ENCODE data around the gene SLC43A2. TPM values are rescaled to one million over a fixed set of nuclear protein-coding genes. Genes with fewer than 3 reads are reported as not detected.
A peak's percentile ranks its signal among the peaks of the same experiment; 100 is the strongest.
"Not testable (repeated sequence)": the region's sequence is repeated elsewhere in the genome, so short reads cannot be mapped to it uniquely, and the experiment has no call there.

Gene SLC43A2
- 6.8 TPM for total RNA-seq
- polyA plus RNA-seq: 19.6 TPM

- WGBS: under 1% methylated on average over 95 of the region's 95 CpGs
- Histone ChIP-seq H3K27ac (ENCODE audit: low read depth) (peak within 1 kb of the TSS; percentile 85), H3K36me3 (ENCODE audit: insufficient read depth) (no peaks in the 10 kb centered on the region), H3K4me3 (ENCODE audit: low read depth, low read length) (peak within 1 kb of the TSS; percentile 48), H3K4me1 (ENCODE audit: insufficient read depth) (no peaks in the 10 kb centered on the region)
- no peak for DNase-seq (ENCODE audit: extremely low spot score)
Measured at GRCh38 chr17:1627982-1628855, at the start of gene SLC43A2. TSS of gene SLC43A2 (minus strand) at chr17:1628834. CDS start at chr17:1627874, 960 bp downstream.

- Histone ChIP-seq H3K4me3 (ENCODE audit: low read depth, low read length) (no peak overlapping the region), H3K4me1 (ENCODE audit: insufficient read depth) (no peaks in the 10 kb centered on the region), H3K27ac (ENCODE audit: low read depth) (no peak overlapping the region), H3K36me3 (ENCODE audit: insufficient read depth) (peaks cover 34% of the 10 kb centered on the region)
- 93% methylated on average over 13 of the region's 13 CpGs for WGBS
- DNase-seq (ENCODE audit: extremely low spot score): no peak
Measured at GRCh38 chr17:1676401-1676800, 47.8 kb upstream of the SLC43A2 start.

- 92% methylated on average over 26 of the region's 26 CpGs for whole genome bisulfite sequencing
Measured at GRCh38 chr17:1673041-1673785, 44.6 kb upstream of the SLC43A2 start.

GRCh38 chr17:1663934-1664333, 35.3 kb upstream of the SLC43A2 start:
- not testable (repeated sequence) for H3K4me1 ChIP-seq (ENCODE audit: insufficient read depth); H3K4me3 ChIP-seq (ENCODE audit: low read depth, low read length); DNase-seq (ENCODE audit: extremely low spot score); H3K27ac ChIP-seq (ENCODE audit: low read depth)
- 93% methylated on average over 5 of the region's 5 CpGs for WGBS
- H3K36me3 ChIP-seq (ENCODE audit: insufficient read depth): peaks cover 15% of the 10 kb centered on the region

More at GRCh38 chr17:1673041-1673785, 44.6 kb upstream of the SLC43A2 start:
- no peak overlapping the region for H3K4me3 ChIP-seq (ENCODE audit: low read depth, low read length)
- H3K36me3 ChIP-seq (ENCODE audit: insufficient read depth): peaks cover 33% of the 10 kb centered on the region
- H3K27ac ChIP-seq (ENCODE audit: low read depth): no peak overlapping the region
- no peak for DNase-seq (ENCODE audit: extremely low spot score)
- H3K4me1 ChIP-seq (ENCODE audit: insufficient read depth): no peaks in the 10 kb centered on the region

GRCh38 chr17:1661045-1661444, 32.4 kb upstream of the SLC43A2 start:
- WGBS: 94% methylated on average over 12 of the region's 12 CpGs
- peaks cover 15% of the 10 kb centered on the region for H3K36me3 ChIP-seq (ENCODE audit: insufficient read depth)
- DNase-seq (ENCODE audit: extremely low spot score): no peak
- H3K4me3 ChIP-seq (ENCODE audit: low read depth, low read length): no peak overlapping the region
- no peaks in the 10 kb centered on the region for H3K4me1 ChIP-seq (ENCODE audit: insufficient read depth)
- H3K27ac ChIP-seq (ENCODE audit: low read depth): no peak overlapping the region

GRCh38 chr17:1658100-1658499, 29.5 kb upstream of the SLC43A2 start:
- peaks cover 13% of the 10 kb centered on the region for H3K36me3 ChIP-seq (ENCODE audit: insufficient read depth)
- no peaks in the 10 kb centered on the region for H3K4me1 ChIP-seq (ENCODE audit: insufficient read depth)
- H3K27ac ChIP-seq (ENCODE audit: low read depth): no peak overlapping the region
- no peak overlapping the region for H3K4me3 ChIP-seq (ENCODE audit: low read depth, low read length)
- DNase-seq (ENCODE audit: extremely low spot score): no peak
- 91% methylated on average over 9 of the region's 9 CpGs for WGBS

GRCh38 chr17:1653735-1654134, 25.1 kb upstream of the SLC43A2 start:
- WGBS: 94% methylated on average over 14 of the region's 14 CpGs
- Histone ChIP-seq H3K36me3 (ENCODE audit: insufficient read depth) (no peaks in the 10 kb centered on the region), H3K4me3 (ENCODE audit: low read depth, low read length) (no peak overlapping the region), H3K27ac (ENCODE audit: low read depth) (no peak overlapping the region), H3K4me1 (ENCODE audit: insufficient read depth) (no peaks in the 10 kb centered on the region)
- DNase-seq (ENCODE audit: extremely low spot score): no peak

GRCh38 chr17:1652794-1653193, 24.2 kb upstream of the SLC43A2 start:
- WGBS: 84% methylated on average over 7 of the region's 7 CpGs
- DNase-seq (ENCODE audit: extremely low spot score); H3K36me3 ChIP-seq (ENCODE audit: insufficient read depth): not testable (repeated sequence)

GRCh38 chr17:1651559-1651844, 22.9 kb upstream of the SLC43A2 start:
- no peaks in the 10 kb centered on the region for H3K4me1 ChIP-seq (ENCODE audit: insufficient read depth)
- no peak overlapping the region for H3K27ac ChIP-seq (ENCODE audit: low read depth)
- no peak overlapping the region for H3K4me3 ChIP-seq (ENCODE audit: low read depth, low read length)
- no peaks in the 10 kb centered on the region for H3K36me3 ChIP-seq (ENCODE audit: insufficient read depth)
- 90% methylated on average over 4 of the region's 4 CpGs for WGBS
- DNase-seq (ENCODE audit: extremely low spot score): no peak

More at GRCh38 chr17:1652794-1653193, 24.2 kb upstream of the SLC43A2 start:
- not testable (repeated sequence) for H3K4me3 ChIP-seq (ENCODE audit: low read depth, low read length); H3K27ac ChIP-seq (ENCODE audit: low read depth); H3K4me1 ChIP-seq (ENCODE audit: insufficient read depth)

GRCh38 chr17:1650731-1651558, 22.3 kb upstream of the SLC43A2 start:
- Histone ChIP-seq H3K4me1 (ENCODE audit: insufficient read depth) (no peaks in the 10 kb centered on the region), H3K36me3 (ENCODE audit: insufficient read depth) (no peaks in the 10 kb centered on the region), H3K4me3 (ENCODE audit: low read depth, low read length) (no peak overlapping the region), H3K27ac (ENCODE audit: low read depth) (no peak overlapping the region)
- DNase-seq (ENCODE audit: extremely low spot score): no peak
- WGBS: 80% methylated on average over 22 of the region's 22 CpGs

- WGBS: 16% methylated on average over 23 of the region's 23 CpGs
- no peak for DNase-seq (ENCODE audit: extremely low spot score)
- Histone ChIP-seq H3K4me1 (ENCODE audit: insufficient read depth) (no peaks in the 10 kb centered on the region), H3K36me3 (ENCODE audit: insufficient read depth) (no peaks in the 10 kb centered on the region), H3K4me3 (ENCODE audit: low read depth, low read length) (peak within 1 kb of the TSS; percentile 62), H3K27ac (ENCODE audit: low read depth) (peak within 1 kb of the TSS; percentile 95)
Measured at GRCh38 chr17:1649844-1650501, 21.3 kb upstream of the SLC43A2 start, which contains the start of gene RILP. TSS of gene RILP (minus strand) at chr17:1649866. CDS start at chr17:1649804, 62 bp downstream.

GRCh38 chr17:1648963-1649843, 20.6 kb upstream of the SLC43A2 start:
- no peak for DNase-seq (ENCODE audit: extremely low spot score)
- peak overlapping the region; percentile 95 for H3K27ac ChIP-seq (ENCODE audit: low read depth)
- under 1% methylated on average over 100 of the region's 100 CpGs for WGBS
- no peaks in the 10 kb centered on the region for H3K36me3 ChIP-seq (ENCODE audit: insufficient read depth)
- H3K4me1 ChIP-seq (ENCODE audit: insufficient read depth): no peaks in the 10 kb centered on the region
- H3K4me3 ChIP-seq (ENCODE audit: low read depth, low read length): peak overlapping the region; percentile 62
